GM18505 (cell line): ENCODE results near the gene MAPK8IP1.
"Not testable (repeated sequence)": the region's sequence is repeated elsewhere in the genome, so short reads cannot be mapped to it uniquely, and the experiment has no call there.

Experiments
- ATAC-seq: cut with Tn5 transposase; IDR thresholded peaks from one replicate; pipeline ENCODE4 v1.9.1; 2021; ENCODE audit not compliant: unreplicated experiment
- POLR2A ChIP-seq: IDR thresholded peaks from 4 replicates; pipeline ENCODE4 v1.6.1; 2011; ENCODE audit warnings: borderline replicate concordance; ENCODE audit not compliant: insufficient read depth, insufficient read length; ENCODE audit errors: extremely low read depth

MAPK8IP1 gene

GRCh38 chr11:45902452-45903380 lies 17.3 kb downstream of the MAPK8IP1 start:
- no peak for ATAC-seq
- TF ChIP-seq POLR2A: no peak

- no peak for TF ChIP-seq POLR2A
- ATAC-seq: no peak
Observed at GRCh38 chr11:45904309-45904915, 19.0 kb downstream of the MAPK8IP1 start.

- TF ChIP-seq POLR2A: no peak
- ATAC-seq: no peak
Observed at GRCh38 chr11:45905095-45905494, 19.6 kb downstream of the MAPK8IP1 start.

- not testable (repeated sequence) for ATAC-seq
Observed at GRCh38 chr11:45905576-45905975, 20.1 kb downstream of the MAPK8IP1 start.

GRCh38 chr11:45906096-45906682 lies 20.7 kb downstream of the MAPK8IP1 start:
- no peak for ATAC-seq
- no peak for TF ChIP-seq POLR2A

GRCh38 chr11:45906965-45907611 lies 21.6 kb downstream of the MAPK8IP1 start, which contains the start of gene FREY1:
TSS of gene FREY1 (minus strand) at chr11:45907271. CDS start at chr11:45907245, 26 bp downstream.
- no peak for TF ChIP-seq POLR2A
- ATAC-seq: no peak

- TF ChIP-seq POLR2A: no peak
- ATAC-seq: no peak
Observed at GRCh38 chr11:45907911-45908370, 22.5 kb downstream of the MAPK8IP1 start.

- no peak for ATAC-seq
- TF ChIP-seq POLR2A: no peak
Observed at GRCh38 chr11:45909594-45910475, 24.4 kb downstream of the MAPK8IP1 start.

GRCh38 chr11:45910623-45911022 lies 25.2 kb downstream of the MAPK8IP1 start:
- no peak for ATAC-seq
- TF ChIP-seq POLR2A: no peak

- no peak for ATAC-seq
- TF ChIP-seq POLR2A: no peak
Observed at GRCh38 chr11:45913514-45913913, 28.1 kb downstream of the MAPK8IP1 start.

GRCh38 chr11:45913942-45914635 lies 28.6 kb downstream of the MAPK8IP1 start:
- no peak for ATAC-seq
- no peak for TF ChIP-seq POLR2A

- ATAC-seq: no peak
- no peak for TF ChIP-seq POLR2A
Observed at GRCh38 chr11:45915446-45915845, 30.0 kb downstream of the MAPK8IP1 start.

- ATAC-seq: no peak
- no peak for TF ChIP-seq POLR2A
Observed at GRCh38 chr11:45917286-45917622, 31.8 kb downstream of the MAPK8IP1 start.
